Erythroblast (primary cell): ENCODE data around the gene SRD5A2.

Experiments
- DNase-seq, 2 experiments: peaks; one replicate each; lab custom pipeline; 2025; lab: John Stamatoyannopoulos, UW
- GATA1 ChIP-seq: IDR thresholded peaks from 2 replicates; pipeline ENCODE4 v1.6.1; 2011; ENCODE audit warnings: low read depth, mild to moderate bottlenecking, control low read depth, low read length, moderate library complexity
- POLR2A ChIP-seq: IDR thresholded peaks from 2 replicates; pipeline ENCODE4 v1.6.1; 2011; ENCODE audit warnings: mild to moderate bottlenecking, low read length

SRD5A2 gene

GRCh38 chr2:31474296-31474695, 106.4 kb downstream of the SRD5A2 start:
- DNase-seq = no peak
- TF ChIP-seq POLR2A (no peak), GATA1 (no peak)
